Muscle of leg (tissue), 11 donors: ENCODE data around the gene R3HCC1L. TPM values are rescaled to one million over a fixed set of nuclear protein-coding genes. Genes with fewer than 3 reads are reported as not detected.

Experiments used
- DNase-seq: peaks from one replicate; pipeline ENCODE4 v3.0.0; 2013
- H3K27ac ChIP-seq: one replicate; pipeline ENCODE4 v1.5.1; 2013; ENCODE audit warnings: mild to moderate bottlenecking, low read length, control low read depth
- H3K27me3 ChIP-seq: one replicate; pipeline ENCODE4 v1.6.1; 2013; ENCODE audit warnings: low read length; ENCODE audit not compliant: control insufficient read depth, insufficient read depth
- H3K36me3 ChIP-seq: one replicate; pipeline ENCODE4 v1.6.1; 2013; ENCODE audit warnings: low read length; ENCODE audit not compliant: control insufficient read depth, insufficient read depth
- H3K4me1 ChIP-seq: one replicate; pipeline ENCODE4 v1.6.1; 2013; ENCODE audit warnings: low read length; ENCODE audit not compliant: control insufficient read depth, insufficient read depth
- H3K4me3 ChIP-seq: one replicate; pipeline ENCODE4 v1.5.1; 2013; ENCODE audit warnings: low read length, control low read depth
- H3K9me3 ChIP-seq: replicated peaks from 2 replicates; pipeline ENCODE4 v1.6.1; 2013; ENCODE audit warnings: low read depth, low read length; ENCODE audit not compliant: control insufficient read depth
- WGBS: methylation state at CpG from one replicate; pipeline ENCODE4 v1.1.5; 2013; ENCODE audit warnings: missing lambda C conversion rate; ENCODE audit not compliant: insufficient coverage; 5-methylcytosine and 5-hydroxymethylcytosine counted together
- polyA plus RNA-seq, 8 donors: library from polyadenylated mRNA; unstranded; fragments of 120-200 nt; gene quantifications; one replicate each; pipeline versions ENCODE4 v1.2.1 to v1.2.3, GENCODE V29; 2013; ENCODE audit warnings: inconsistent platforms in 1 of 8, low replicate concordance in 1 of 8; ENCODE audit not compliant: insufficient read length in 8 of 8, insufficient read depth in 1 of 8
- total RNA-seq: library from RNA; stranded (reverse); fragments of 120-200 nt; gene quantifications from one replicate; pipeline ENCODE4 v1.2.4, GENCODE V29; 2013

R3HCC1L gene
- total and polyA plus RNA-seq, 9 donors: 10.0 to 13.5 (median 11.9) TPM

DNA sequence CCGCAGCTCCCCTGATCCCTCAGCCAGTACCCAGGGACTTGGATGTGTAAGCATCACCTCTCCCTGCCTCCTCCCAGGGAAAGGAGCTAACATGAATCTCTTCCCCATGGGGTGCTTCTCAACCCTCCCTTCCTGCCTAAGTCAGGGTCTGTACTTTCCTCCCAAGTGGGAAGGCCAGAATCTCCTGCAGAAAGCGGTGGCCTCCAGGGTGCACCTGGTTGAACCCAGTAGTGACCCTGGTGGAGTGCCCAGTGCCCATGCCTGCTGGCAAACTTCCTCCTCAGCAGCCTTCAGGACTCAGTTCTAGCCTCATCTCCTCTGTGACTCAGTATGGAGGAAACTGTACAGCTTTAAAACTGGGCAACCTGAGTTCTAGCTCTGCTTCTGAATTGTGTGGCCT, 136.3 kb downstream of the R3HCC1L start:
- H3K9me3 ChIP-seq: no peaks in the 10 kb centered on the region
- no peak for DNase-seq
- no peaks in the 10 kb centered on the region for H3K36me3 ChIP-seq
- peaks cover 7% of the 10 kb centered on the region for H3K27me3 ChIP-seq
- H3K27ac ChIP-seq: no peak overlapping the region
- WGBS: 14% methylated on average over 1 of the region's 2 CpGs
- no peak overlapping the region for H3K4me3 ChIP-seq
- peaks cover 39% of the 10 kb centered on the region for H3K4me1 ChIP-seq

DNA sequence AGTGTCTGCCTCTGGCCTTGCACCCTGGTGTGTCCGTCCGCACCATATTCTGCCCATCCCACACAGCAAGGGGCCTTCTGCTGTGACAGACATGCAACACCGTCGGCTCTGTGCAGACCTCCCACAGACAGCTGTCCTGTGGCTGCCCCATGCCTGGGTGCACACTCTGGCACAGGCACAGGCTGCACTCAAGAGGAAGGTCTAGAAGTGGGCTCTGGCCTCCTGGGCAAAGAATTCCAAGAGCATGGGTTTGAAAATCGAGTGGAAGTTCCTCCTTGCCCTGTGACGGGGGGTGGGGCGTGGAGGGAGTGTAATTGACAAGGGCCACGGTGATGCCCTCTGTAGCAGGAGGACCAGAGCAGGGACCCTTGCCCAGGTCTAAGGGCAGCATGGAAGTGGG, 137.8 kb downstream of the R3HCC1L start:
- Histone ChIP-seq H3K4me1 (peaks cover 27% of the 10 kb centered on the region), H3K9me3 (no peaks in the 10 kb centered on the region), H3K27me3 (peaks cover 3% of the 10 kb centered on the region), H3K4me3 (no peak overlapping the region), H3K27ac (no peak overlapping the region), H3K36me3 (no peaks in the 10 kb centered on the region)
- DNase-seq: no peak
- WGBS: 54% methylated on average over 7 of the region's 8 CpGs

DNA sequence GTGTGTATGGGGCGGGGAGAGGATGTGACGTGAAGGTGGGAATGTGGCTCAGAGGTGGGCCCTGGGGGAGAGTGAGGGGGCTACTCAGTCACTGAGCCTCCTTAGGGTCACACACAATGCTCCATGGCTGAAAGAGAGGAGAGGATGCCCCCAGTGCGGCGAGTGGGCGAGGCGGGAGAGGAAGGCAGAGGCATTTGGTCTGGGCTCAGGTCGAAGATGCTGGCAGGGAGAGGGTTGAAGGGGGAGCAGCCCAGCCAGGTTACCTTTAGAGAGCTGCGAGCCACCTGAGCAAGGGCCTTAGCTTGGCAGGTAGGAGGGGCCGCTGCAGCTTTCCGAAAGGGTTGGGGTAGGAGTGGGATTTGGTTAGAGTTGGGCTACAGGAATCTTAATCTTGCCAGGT, 138.2 kb downstream of the R3HCC1L start:
- WGBS: 63% methylated on average over 10 of the region's 10 CpGs
- no peaks in the 10 kb centered on the region for H3K36me3 ChIP-seq
- H3K4me3 ChIP-seq: no peak overlapping the region
- no peaks in the 10 kb centered on the region for H3K9me3 ChIP-seq
- no peak overlapping the region for H3K27ac ChIP-seq
- peaks cover 23% of the 10 kb centered on the region for H3K4me1 ChIP-seq
- H3K27me3 ChIP-seq: no peaks in the 10 kb centered on the region
- DNase-seq: no peak

DNA sequence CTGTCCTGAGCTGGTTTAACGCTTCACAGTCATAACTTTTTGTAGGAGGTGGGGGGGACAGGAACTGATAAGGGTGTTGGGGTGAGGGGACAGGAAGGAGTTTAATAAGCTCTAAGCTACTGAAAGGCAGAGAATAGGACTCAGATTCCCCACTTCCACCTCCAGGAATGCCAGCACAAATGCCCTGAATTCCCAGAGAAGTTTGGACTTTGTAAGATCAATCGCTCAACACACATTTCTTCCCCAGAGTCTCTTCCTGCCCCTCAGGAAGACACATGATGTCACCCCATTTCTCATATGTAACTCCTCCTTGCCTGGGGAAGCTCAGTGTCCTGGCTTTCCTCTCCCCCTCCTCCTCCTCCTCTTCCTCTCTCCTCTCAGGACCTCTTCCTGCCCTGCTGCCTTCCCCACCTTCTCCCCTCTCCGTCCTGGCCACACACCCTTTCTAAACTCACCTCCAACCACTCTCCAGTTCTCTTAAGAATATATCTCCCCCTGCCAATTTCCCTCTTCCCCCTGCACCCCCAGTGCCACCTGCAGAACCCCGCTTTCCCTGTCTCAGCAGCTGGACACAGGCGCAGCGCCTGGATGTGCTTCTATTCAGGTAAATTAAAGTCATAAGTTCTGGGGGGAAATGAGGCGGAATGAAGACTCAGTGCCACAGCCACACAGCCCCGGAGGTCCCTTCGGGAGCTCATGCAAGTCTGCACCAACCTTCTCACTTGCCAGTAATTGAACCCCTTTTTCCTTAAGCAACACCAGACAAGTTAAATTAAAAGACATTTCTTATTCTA, 138.8 kb downstream of the R3HCC1L start:
- Histone ChIP-seq H3K4me3 (no peak overlapping the region), H3K27me3 (no peaks in the 10 kb centered on the region), H3K9me3 (no peaks in the 10 kb centered on the region), H3K27ac (no peak overlapping the region), H3K36me3 (no peaks in the 10 kb centered on the region), H3K4me1 (peaks cover 20% of the 10 kb centered on the region)
- no peak for DNase-seq
- 68% methylated on average over 7 of the region's 9 CpGs for WGBS

DNA sequence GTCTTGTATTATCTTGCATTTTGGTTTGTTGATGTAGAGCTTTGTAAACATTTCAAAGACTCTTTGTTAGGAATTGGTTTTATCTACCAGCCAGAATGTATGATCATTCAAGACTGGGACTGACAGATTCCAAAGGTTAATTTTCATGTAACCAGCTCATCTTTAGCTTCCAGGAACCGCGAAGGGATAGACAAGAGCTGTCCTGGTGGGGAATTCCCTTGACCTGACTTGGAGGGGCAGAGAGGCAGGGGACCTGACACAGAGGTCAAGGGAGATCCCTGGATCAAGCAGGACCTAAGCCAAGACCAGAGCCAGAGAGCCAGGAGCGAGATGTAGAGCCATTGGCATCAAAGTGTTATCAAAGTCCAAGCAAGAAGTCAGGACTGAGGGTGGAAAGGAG, 140.1 kb downstream of the R3HCC1L start:
- H3K4me3 ChIP-seq: no peak overlapping the region
- 90% methylated on average over 3 of the region's 3 CpGs for WGBS
- no peak for DNase-seq

DNA sequence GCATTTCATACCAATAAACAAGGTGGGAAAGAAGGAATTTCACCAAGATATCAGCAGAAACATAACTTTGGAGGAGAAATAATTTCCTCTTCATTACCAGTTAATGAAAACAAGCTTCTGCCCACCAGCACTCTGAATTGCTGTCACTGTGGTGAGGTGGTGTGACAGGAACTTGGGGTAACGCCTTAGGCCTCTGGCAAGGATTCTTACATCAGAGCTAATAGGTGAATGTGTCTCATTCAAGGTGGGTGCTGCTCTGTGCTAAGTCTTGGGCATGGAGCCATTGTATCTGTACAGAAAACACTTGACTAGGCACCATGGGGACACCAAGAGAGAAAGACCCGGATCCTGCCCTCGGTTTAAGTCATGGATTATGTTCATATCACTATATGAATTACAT, 141.9 kb downstream of the R3HCC1L start:
- DNase-seq: no peak
- 80% methylated on average over 1 of the region's 3 CpGs for WGBS

More for the DNA sequence above, 140.1 kb downstream of the R3HCC1L start:
- Histone ChIP-seq H3K27me3 (no peaks in the 10 kb centered on the region), H3K27ac (no peak overlapping the region), H3K9me3 (no peaks in the 10 kb centered on the region), H3K4me1 (peaks cover 8% of the 10 kb centered on the region), H3K36me3 (no peaks in the 10 kb centered on the region)

DNA sequence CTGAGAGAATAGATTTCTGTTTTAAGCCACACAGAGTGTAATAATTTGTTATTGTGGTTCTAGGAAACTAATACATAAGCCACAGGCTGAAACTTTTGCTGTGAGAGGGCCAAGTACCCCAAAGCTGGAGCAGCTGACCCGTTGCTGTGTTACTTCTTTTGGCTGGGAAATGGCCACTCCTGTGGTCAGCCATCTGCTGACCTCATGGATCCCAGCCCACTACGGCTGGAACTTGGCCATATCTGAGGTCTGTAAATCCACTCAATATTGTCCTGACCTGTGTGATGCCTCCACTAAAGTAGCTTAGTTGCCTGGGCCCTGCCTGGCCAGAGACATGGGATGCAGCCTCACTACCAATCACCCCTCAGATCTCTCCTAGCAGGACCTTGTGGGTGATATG, 151.0 kb downstream of the R3HCC1L start:
- Histone ChIP-seq H3K4me3 (no peak overlapping the region), H3K27me3 (no peaks in the 10 kb centered on the region), H3K27ac (no peak overlapping the region), H3K9me3 (no peaks in the 10 kb centered on the region), H3K4me1 (peaks cover 5% of the 10 kb centered on the region), H3K36me3 (no peaks in the 10 kb centered on the region)
- DNase-seq: peak; percentile 47
- WGBS: 32% methylated on average over 2 of the region's 2 CpGs

More for the DNA sequence above, 141.9 kb downstream of the R3HCC1L start:
- no peaks in the 10 kb centered on the region for H3K36me3 ChIP-seq
- H3K4me1 ChIP-seq: no peaks in the 10 kb centered on the region
- no peak overlapping the region for H3K27ac ChIP-seq
- no peaks in the 10 kb centered on the region for H3K27me3 ChIP-seq
- no peak overlapping the region for H3K4me3 ChIP-seq
- H3K9me3 ChIP-seq: no peaks in the 10 kb centered on the region

DNA sequence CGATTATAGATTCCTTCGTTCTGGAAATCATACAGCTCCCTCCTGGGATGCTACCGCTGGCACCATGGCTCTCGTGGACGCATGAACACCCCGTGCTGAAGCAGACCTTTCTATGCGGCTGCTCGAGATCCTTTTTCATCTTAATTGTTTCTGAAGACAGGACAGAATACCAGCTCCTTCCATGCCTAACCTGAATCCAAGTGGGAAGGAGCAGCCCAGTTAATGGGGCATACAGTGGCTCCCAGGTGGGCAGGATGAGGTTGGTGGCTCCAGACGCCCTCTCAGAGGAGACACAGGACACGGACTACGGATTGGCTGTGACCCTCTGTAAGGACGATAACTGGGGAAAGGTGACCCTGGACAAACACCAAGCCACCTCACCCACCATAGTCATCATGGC, 152.0 kb downstream of the R3HCC1L start:
- 97% methylated on average over 8 of the region's 12 CpGs for WGBS
- H3K27ac ChIP-seq: no peak overlapping the region

DNA sequence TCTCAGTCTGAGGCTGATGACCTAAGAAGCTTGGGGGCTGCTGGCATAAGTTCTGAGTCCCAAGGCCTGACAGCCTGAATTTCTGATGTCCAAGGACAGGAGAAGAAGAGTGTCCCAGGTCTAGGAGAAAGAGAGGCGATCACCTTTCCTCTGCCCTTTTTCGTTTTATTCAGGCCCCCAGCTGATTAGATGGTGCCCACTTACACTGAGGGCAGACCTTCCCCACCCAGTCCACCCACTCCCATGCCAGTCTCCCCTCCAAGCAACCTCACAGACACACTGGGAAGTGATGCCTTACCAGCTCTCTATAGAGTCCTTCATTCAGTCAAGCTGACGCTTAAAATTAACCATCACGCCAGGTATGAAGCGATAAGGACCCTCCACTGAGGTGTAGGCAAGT, 152.9 kb downstream of the R3HCC1L start:
- Histone ChIP-seq H3K9me3 (no peaks in the 10 kb centered on the region), H3K4me1 (peaks cover 5% of the 10 kb centered on the region), H3K27ac (no peak overlapping the region), H3K27me3 (no peaks in the 10 kb centered on the region), H3K36me3 (no peaks in the 10 kb centered on the region), H3K4me3 (no peak overlapping the region)
- no CpG with 5 or more reads among the region's 5 CpGs for WGBS
- DNase-seq: no peak

More for the DNA sequence above, 152.0 kb downstream of the R3HCC1L start:
- Histone ChIP-seq H3K9me3 (no peaks in the 10 kb centered on the region), H3K36me3 (no peaks in the 10 kb centered on the region), H3K4me1 (peaks cover 5% of the 10 kb centered on the region), H3K27me3 (no peaks in the 10 kb centered on the region), H3K4me3 (no peak overlapping the region)
- DNase-seq: no peak

DNA sequence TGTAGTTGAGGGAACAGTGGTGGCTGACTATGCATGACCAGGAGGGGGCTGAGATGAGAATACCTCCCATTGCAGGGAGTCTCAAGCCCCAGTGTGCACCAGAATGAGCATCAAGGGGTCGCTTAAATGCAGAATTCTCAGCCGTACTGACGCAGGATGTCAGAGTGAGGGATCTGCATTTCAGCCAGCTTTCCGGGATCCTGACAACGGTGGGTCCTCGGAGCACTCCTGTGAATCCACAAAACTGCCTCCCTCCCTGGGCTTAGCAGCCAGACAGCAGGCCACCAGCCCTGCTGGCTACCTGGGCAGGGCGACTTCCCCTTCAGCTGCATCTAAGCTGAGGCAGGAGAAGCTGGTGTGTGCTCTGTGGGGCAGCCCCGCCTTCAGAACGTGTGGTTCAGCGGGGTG, 155.3 kb downstream of the R3HCC1L start:
- H3K4me3 ChIP-seq: no peak overlapping the region
- WGBS: 83% methylated on average over 7 of the region's 10 CpGs
- no peaks in the 10 kb centered on the region for H3K9me3 ChIP-seq
- DNase-seq: no peak
- no peaks in the 10 kb centered on the region for H3K36me3 ChIP-seq
- H3K27me3 ChIP-seq: no peaks in the 10 kb centered on the region
- H3K27ac ChIP-seq: no peak overlapping the region
- H3K4me1 ChIP-seq: peaks cover 24% of the 10 kb centered on the region
